HG02970 (cell line): Measurements from ENCODE around the gene SCAMP4.
A peak's percentile ranks its signal among the peaks of the same experiment; 100 is the strongest.

Experiments
- ATAC-seq: cut with Tn5 transposase; IDR thresholded peaks from one replicate; pipeline ENCODE4 v1.9.1; 2021; ENCODE audit warnings: mild to moderate bottlenecking, moderate library complexity, moderate number of reproducible peaks; ENCODE audit not compliant: unreplicated experiment, low FRiP score

SCAMP4 gene

GRCh38 chr19:1935484-1936208 is 30.4 kb downstream of the SCAMP4 start:
- no peak for ATAC-seq

- ATAC-seq: no peak
Measured at GRCh38 chr19:1936430-1936829, 31.2 kb downstream of the SCAMP4 start.

- no peak for ATAC-seq
Measured at GRCh38 chr19:1936916-1937610, 31.9 kb downstream of the SCAMP4 start.

GRCh38 chr19:1938071-1938470 is 32.9 kb downstream of the SCAMP4 start:
- no peak for ATAC-seq

GRCh38 chr19:1941146-1942077 is 36.2 kb downstream of the SCAMP4 start, which contains the start of gene CSNK1G2:
Gene CSNK1G2, plus strand, starts transcription at chr19:1941172. Its CDS starts 28,601 bp downstream, at chr19:1969773.
- ATAC-seq: peak; percentile 53

GRCh38 chr19:1942078-1942933 is 37.1 kb downstream of the SCAMP4 start:
- peak; percentile 28 for ATAC-seq

- ATAC-seq: no peak
Measured at GRCh38 chr19:1942934-1943555, 37.8 kb downstream of the SCAMP4 start.

- no peak for ATAC-seq
Measured at GRCh38 chr19:1943661-1944087, 38.5 kb downstream of the SCAMP4 start.

- ATAC-seq: no peak
Measured at GRCh38 chr19:1944088-1944915, 39.1 kb downstream of the SCAMP4 start.

- no peak for ATAC-seq
Measured at GRCh38 chr19:1944916-1945561, 39.8 kb downstream of the SCAMP4 start.

- ATAC-seq: no peak
Measured at GRCh38 chr19:1945899-1946298, 40.7 kb downstream of the SCAMP4 start.

- no peak for ATAC-seq
Measured at GRCh38 chr19:1947651-1948209, 42.5 kb downstream of the SCAMP4 start.

- ATAC-seq: no peak
Measured at GRCh38 chr19:1949304-1950101, 44.3 kb downstream of the SCAMP4 start.

GRCh38 chr19:1950640-1951039 is 45.4 kb downstream of the SCAMP4 start:
- no peak for ATAC-seq

GRCh38 chr19:1952635-1953034 is 47.4 kb downstream of the SCAMP4 start:
- no peak for ATAC-seq

- no peak for ATAC-seq
Measured at GRCh38 chr19:1953037-1953436, 47.8 kb downstream of the SCAMP4 start.
